Kasumi-1 (cell line): Measurements from ENCODE around the gene TMEM125.

Source experiments
- DNase-seq, 2 experiments: peaks; one replicate each; lab custom pipeline; 2025; lab: John Stamatoyannopoulos, UW

Gene TMEM125

GRCh38 chr1:43269627-43270375 is at the start of gene TMEM125:
TMEM125 (plus strand) TSS chr1:43269983; CDS start chr1:43272723, 2,740 bp downstream.
- no peak for DNase-seq

GRCh38 chr1:43220905-43221778 is 48.6 kb upstream of the TMEM125 start:
- peak in 1 of 2 experiments; percentile 5 for DNase-seq

GRCh38 chr1:43221797-43222196 is 48.0 kb upstream of the TMEM125 start:
- DNase-seq: no peak

- DNase-seq: no peak
Measured at GRCh38 chr1:43222879-43223278, 46.9 kb upstream of the TMEM125 start.

- DNase-seq: no peak
Measured at GRCh38 chr1:43225168-43225567, 44.6 kb upstream of the TMEM125 start.

GRCh38 chr1:43227143-43227764 is 42.5 kb upstream of the TMEM125 start:
- peak; percentile 62 to 67 for DNase-seq

GRCh38 chr1:43229826-43230780 is 39.7 kb upstream of the TMEM125 start:
- DNase-seq: no peak

- no peak for DNase-seq
Measured at GRCh38 chr1:43232074-43232473, 37.7 kb upstream of the TMEM125 start.

GRCh38 chr1:43232482-43232881 is 37.3 kb upstream of the TMEM125 start:
- DNase-seq: no peak

GRCh38 chr1:43233631-43234030 is 36.2 kb upstream of the TMEM125 start:
- DNase-seq: no peak

- DNase-seq: no peak
Measured at GRCh38 chr1:43234267-43234666, 35.5 kb upstream of the TMEM125 start.

GRCh38 chr1:43235040-43235439 is 34.7 kb upstream of the TMEM125 start:
- DNase-seq: no peak

- no peak for DNase-seq
Measured at GRCh38 chr1:43235451-43236121, 34.2 kb upstream of the TMEM125 start.

GRCh38 chr1:43237121-43237520 is 32.7 kb upstream of the TMEM125 start:
- DNase-seq: no peak

GRCh38 chr1:43238085-43238484 is 31.7 kb upstream of the TMEM125 start:
- peak; percentile 24 to 61 for DNase-seq

GRCh38 chr1:43238991-43239469 is 30.8 kb upstream of the TMEM125 start:
- DNase-seq: no peak

- DNase-seq: peak; percentile 30 to 32
Measured at GRCh38 chr1:43239484-43239883, 30.3 kb upstream of the TMEM125 start.

GRCh38 chr1:43241413-43241836 is 28.4 kb upstream of the TMEM125 start:
- DNase-seq: no peak

GRCh38 chr1:43243299-43243698 is 26.5 kb upstream of the TMEM125 start:
- DNase-seq: no peak

GRCh38 chr1:43246466-43247213 is 23.1 kb upstream of the TMEM125 start:
- DNase-seq: no peak
